Lung (tissue), 12 donors: ENCODE data around the gene XPC. TPM values are rescaled to one million over a fixed set of nuclear protein-coding genes. Genes with fewer than 3 reads are reported as not detected.

Experiments
- ATAC-seq: fragments of 200-7000 bp; cut with Tn5 transposase; one replicate; pipeline ENCODE4 v1.9.1; 2020; ENCODE audit warnings: moderate number of reproducible peaks; ENCODE audit not compliant: insufficient read depth, low FRiP score
- DNase-seq, 3 donors: peaks; one replicate each; pipeline ENCODE4 v3.0.0-alpha.2; 2013 to 2017
- H3K27ac ChIP-seq, 2 donors: one replicate each; pipeline ENCODE4 v1.5.1; 2013; ENCODE audit warnings: mild to moderate bottlenecking in 2 of 2, moderate library complexity in 2 of 2, control low read depth in 1 of 2, inconsistent platforms in 1 of 2, low read depth in 1 of 2, low read length in 1 of 2
- H3K27me3 ChIP-seq, 3 donors: one replicate each; pipeline ENCODE4 v1.5.1; 2013; ENCODE audit warnings: low read length in 2 of 3; ENCODE audit not compliant: control insufficient read depth in 3 of 3, insufficient read depth in 3 of 3
- H3K36me3 ChIP-seq, 4 donors: one replicate each; pipeline ENCODE4 v1.5.1; 2013; ENCODE audit warnings: low read length in 4 of 4, mild to moderate bottlenecking in 1 of 4, moderate library complexity in 1 of 4; ENCODE audit not compliant: control insufficient read depth in 4 of 4, insufficient read depth in 4 of 4
- H3K4me1 ChIP-seq, 5 donors: one replicate each; pipeline ENCODE4 v1.5.1; 2013; ENCODE audit warnings: low read length in 5 of 5, mild to moderate bottlenecking in 2 of 5, moderate library complexity in 1 of 5; ENCODE audit not compliant: control insufficient read depth in 5 of 5, insufficient read depth in 5 of 5
- H3K4me3 ChIP-seq: one replicate; pipeline ENCODE4 v1.5.1; 2013; ENCODE audit warnings: mild to moderate bottlenecking, control low read depth, moderate library complexity
- H3K9ac ChIP-seq, 2 donors: one replicate each; pipeline ENCODE4 v1.5.1; 2013; ENCODE audit warnings: low read length in 2 of 2, control low read depth in 1 of 2; ENCODE audit not compliant: insufficient read depth in 1 of 2
- H3K9me3 ChIP-seq, 4 donors: one replicate each; pipeline ENCODE4 v1.5.1; 2013; ENCODE audit warnings: low read length in 3 of 4, mild to moderate bottlenecking in 1 of 4, moderate library complexity in 1 of 4; ENCODE audit not compliant: control insufficient read depth in 4 of 4, insufficient read depth in 3 of 4
- WGBS, 2 donors: extraction: QIAGEN DNeasy Blood & Tissue Kit; methylation state at CpG; one replicate each; pipeline ENCODE4 v1.1.7; 2013; 5-methylcytosine and 5-hydroxymethylcytosine counted together
- polyA plus RNA-seq, 2 donors: library from polyadenylated mRNA; stranded (reverse); fragments of 200-250 nt; gene quantifications; one replicate each; pipeline ENCODE4 v1.2.1, GENCODE V29; 2013
- total RNA-seq, 2 donors: library from RNA; depleted of rRNA in 1 of 2; stranded (reverse); fragments of >200 nt in 1 of 2; gene quantifications; one replicate each; pipeline ENCODE4 v1.2.1, GENCODE V29; 2014 to 2021
- TF ChIP-seq, protein P1 (sequence below): IDR thresholded peaks from 2 replicates; pipeline ENCODE4 v1.5.1; 2012; ENCODE audit warnings: mild to moderate bottlenecking; ENCODE audit errors: control extremely low read depth, extremely low read depth
- donor health status: control.
- donor health status: control.
- donor health status: Bipolar disorder and iron deficiency.
- donor health status: healthy.
- donor health status: DM: yes; HTN: yes; CAD: no.

The XPC gene
- total and polyA plus RNA-seq, 4 donors: 16.4 to 31.9 (median 23.7) TPM

DNA sequence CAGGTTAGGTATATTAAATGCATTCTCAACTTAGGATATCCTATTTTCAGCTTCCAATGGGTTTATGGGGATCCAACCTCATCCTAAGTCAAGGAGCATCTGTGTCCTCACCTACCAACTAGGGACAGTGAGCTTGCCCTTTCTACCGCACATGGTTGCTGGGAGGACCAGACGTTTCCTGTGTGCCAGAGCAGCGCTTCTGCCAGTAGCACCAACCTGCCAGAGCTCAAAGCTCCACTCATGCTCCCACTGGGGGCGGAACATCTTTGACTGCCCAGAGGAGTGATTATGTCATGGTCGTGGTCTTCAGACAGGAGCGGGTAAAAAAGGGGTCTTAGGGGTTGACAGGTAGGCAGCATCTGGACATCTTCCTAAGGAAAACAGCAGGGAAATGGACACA, 24.7 kb downstream of the XPC start:
- Histone ChIP-seq H3K27ac (no peak overlapping the region), H3K9ac (no peak overlapping the region), H3K36me3 (peaks cover 23 to 40% (median 26%) of the 10 kb centered on the region in 4 donors), H3K4me3 (no peak overlapping the region), H3K27me3 (no peaks in the 10 kb centered on the region), H3K9me3 (no peaks in the 10 kb centered on the region), H3K4me1 (no peaks in the 10 kb centered on the region)
- TF ChIP-seq, protein P1, sequence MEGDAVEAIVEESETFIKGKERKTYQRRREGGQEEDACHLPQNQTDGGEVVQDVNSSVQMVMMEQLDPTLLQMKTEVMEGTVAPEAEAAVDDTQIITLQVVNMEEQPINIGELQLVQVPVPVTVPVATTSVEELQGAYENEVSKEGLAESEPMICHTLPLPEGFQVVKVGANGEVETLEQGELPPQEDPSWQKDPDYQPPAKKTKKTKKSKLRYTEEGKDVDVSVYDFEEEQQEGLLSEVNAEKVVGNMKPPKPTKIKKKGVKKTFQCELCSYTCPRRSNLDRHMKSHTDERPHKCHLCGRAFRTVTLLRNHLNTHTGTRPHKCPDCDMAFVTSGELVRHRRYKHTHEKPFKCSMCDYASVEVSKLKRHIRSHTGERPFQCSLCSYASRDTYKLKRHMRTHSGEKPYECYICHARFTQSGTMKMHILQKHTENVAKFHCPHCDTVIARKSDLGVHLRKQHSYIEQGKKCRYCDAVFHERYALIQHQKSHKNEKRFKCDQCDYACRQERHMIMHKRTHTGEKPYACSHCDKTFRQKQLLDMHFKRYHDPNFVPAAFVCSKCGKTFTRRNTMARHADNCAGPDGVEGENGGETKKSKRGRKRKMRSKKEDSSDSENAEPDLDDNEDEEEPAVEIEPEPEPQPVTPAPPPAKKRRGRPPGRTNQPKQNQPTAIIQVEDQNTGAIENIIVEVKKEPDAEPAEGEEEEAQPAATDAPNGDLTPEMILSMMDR: no peak
- 94 to 95% methylated on average over 6 of the region's 6 CpGs for WGBS, 2 donors
- DNase-seq (no peak), ATAC-seq (no peak)

- TF ChIP-seq, protein P1: no peak
- Histone ChIP-seq H3K4me1 (no peaks in the 10 kb centered on the region), H3K9ac (no peak overlapping the region), H3K27ac (no peak overlapping the region), H3K9me3 (no peaks in the 10 kb centered on the region), H3K27me3 (no peaks in the 10 kb centered on the region), H3K4me3 (no peak overlapping the region), H3K36me3 (peaks cover 16 to 40% (median 20%) of the 10 kb centered on the region in 4 donors)
- ATAC-seq: no peak
- 95 to 96% methylated on average over 4 of the region's 4 CpGs for WGBS, 2 donors
- DNase-seq: no peak
These were observed 25.4 kb downstream of the XPC start for GRCh38 chr3:14152963-14153355.

DNA sequence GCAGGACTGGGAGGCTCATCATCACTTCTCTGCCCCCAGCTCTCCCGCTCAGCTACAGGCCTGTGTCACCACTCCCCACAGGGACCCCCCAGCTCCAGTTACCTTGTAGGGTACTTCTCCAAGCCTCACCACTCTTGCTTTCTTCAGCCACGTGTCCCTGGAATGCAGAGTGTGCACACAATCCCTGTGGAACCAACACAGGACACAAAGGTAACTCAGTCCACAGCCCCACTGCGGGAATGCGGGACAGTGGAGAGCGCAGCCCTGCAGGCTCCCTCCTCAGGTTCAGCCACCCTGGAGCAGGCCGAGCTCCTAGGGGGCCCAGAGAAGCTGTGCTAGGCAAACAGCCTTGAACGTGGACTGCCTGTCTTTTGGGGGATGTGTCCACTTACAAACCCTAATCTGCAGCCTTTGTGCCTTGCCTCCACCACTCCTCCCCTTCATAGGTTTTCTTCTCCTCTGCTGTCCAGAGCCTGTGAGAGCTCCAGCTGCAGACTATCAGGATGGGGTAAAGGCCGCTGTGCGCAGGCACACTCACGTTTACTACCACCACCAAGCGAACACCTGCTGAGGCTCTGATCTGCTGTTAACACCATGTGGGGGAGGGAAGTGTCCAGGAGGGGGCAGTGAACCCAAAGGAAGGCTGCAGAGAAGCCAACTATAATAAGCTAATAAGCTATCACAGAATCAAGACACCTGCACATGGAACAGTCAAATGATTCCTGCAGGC, 26.0 kb downstream of the XPC start:
- no peaks in the 10 kb centered on the region for H3K9me3 ChIP-seq
- H3K9ac ChIP-seq: no peak overlapping the region
- H3K4me1 ChIP-seq: no peaks in the 10 kb centered on the region
- no peak overlapping the region for H3K27ac ChIP-seq
- TF ChIP-seq, protein P1: no peak
- H3K27me3 ChIP-seq: no peaks in the 10 kb centered on the region
- peaks cover 12 to 42% (median 19%) of the 10 kb centered on the region in 4 donors for H3K36me3 ChIP-seq
- 92% methylated on average over 11 of the region's 11 CpGs for WGBS, 2 donors
- H3K4me3 ChIP-seq: no peak overlapping the region
- ATAC-seq: no peak
- no peak for DNase-seq
